ENCODE data around the gene ASF1A. TPM values are rescaled to one million over a fixed set of nuclear protein-coding genes. Genes with fewer than 3 reads are reported as not detected.

ASF1A gene
- total RNA-seq, 1 donor from 2014 or later, result 7.6 TPM

GRCh38 chr6:118871331-118871730, 22.6 kb upstream of the ASF1A start:
- no peak overlapping the region for H3K4me3 ChIP-seq (ENCODE audit: low read depth, low read length)
- TF ChIP-seq, protein P1, sequence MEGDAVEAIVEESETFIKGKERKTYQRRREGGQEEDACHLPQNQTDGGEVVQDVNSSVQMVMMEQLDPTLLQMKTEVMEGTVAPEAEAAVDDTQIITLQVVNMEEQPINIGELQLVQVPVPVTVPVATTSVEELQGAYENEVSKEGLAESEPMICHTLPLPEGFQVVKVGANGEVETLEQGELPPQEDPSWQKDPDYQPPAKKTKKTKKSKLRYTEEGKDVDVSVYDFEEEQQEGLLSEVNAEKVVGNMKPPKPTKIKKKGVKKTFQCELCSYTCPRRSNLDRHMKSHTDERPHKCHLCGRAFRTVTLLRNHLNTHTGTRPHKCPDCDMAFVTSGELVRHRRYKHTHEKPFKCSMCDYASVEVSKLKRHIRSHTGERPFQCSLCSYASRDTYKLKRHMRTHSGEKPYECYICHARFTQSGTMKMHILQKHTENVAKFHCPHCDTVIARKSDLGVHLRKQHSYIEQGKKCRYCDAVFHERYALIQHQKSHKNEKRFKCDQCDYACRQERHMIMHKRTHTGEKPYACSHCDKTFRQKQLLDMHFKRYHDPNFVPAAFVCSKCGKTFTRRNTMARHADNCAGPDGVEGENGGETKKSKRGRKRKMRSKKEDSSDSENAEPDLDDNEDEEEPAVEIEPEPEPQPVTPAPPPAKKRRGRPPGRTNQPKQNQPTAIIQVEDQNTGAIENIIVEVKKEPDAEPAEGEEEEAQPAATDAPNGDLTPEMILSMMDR (conservative IDR thresholded peaks at IDR 0.05; ENCODE audit: low read depth, low read length), result no peak
- DNase-seq (ENCODE audit: low read depth), result no peak

GRCh38 chr6:118872318-118872717, 21.6 kb upstream of the ASF1A start:
- TF ChIP-seq, protein P1 (conservative IDR thresholded peaks at IDR 0.05; ENCODE audit: low read depth, low read length), result no peak
- no peak overlapping the region for H3K4me3 ChIP-seq (ENCODE audit: low read depth, low read length)
- DNase-seq (ENCODE audit: low read depth), result no peak

DNA sequence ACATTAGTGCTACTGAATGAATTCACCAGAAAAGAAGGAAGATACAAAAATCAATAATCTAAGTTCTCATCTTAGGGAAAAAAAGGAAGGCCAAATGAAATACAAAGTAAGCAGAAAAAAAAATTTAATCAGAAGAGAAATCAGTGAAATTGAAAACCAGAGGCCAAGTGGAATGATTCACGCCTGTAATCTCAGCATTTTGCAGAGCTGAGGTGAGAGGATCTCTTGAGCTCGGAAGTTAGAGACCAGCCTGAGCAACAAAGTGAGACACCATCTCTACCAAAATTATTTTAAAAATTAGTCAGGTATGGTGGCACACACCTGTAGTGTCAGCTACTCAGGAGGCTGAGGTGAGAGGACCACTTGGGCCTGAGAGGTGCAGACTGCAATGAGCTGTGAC, 21.2 kb upstream of the ASF1A start:
- no peak for DNase-seq (ENCODE audit: low read depth)
- no peak overlapping the region for H3K4me3 ChIP-seq (ENCODE audit: low read depth, low read length)
- TF ChIP-seq, protein P1 (conservative IDR thresholded peaks at IDR 0.05; ENCODE audit: low read depth, low read length), result no peak

DNA sequence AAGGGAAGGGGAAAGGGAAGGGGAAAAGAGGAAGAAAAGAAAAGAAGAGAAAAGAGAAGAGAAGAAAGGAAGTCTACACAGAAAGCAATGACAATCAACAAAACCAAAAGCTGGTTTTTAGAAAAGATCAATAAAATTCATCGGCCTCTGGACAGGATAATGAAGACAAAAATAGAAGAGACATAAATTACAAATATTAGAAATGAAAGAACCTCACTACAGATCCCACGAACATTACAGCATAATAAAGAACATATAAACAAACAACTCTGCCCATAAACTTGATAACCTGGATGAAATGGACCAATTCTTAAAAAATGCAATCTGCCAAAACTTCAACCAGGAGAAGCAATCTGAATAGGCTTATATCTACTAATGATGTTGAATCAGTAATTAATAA, 20.7 kb upstream of the ASF1A start:
- no peak overlapping the region for H3K4me3 ChIP-seq (ENCODE audit: low read depth, low read length)
- DNase-seq (ENCODE audit: low read depth), result no peak
- TF ChIP-seq, protein P1 (conservative IDR thresholded peaks at IDR 0.05; ENCODE audit: low read depth, low read length), result no peak

GRCh38 chr6:118875672-118876071, 18.3 kb upstream of the ASF1A start:
- TF ChIP-seq, protein P1 (conservative IDR thresholded peaks at IDR 0.05; ENCODE audit: low read depth, low read length), result no peak
- no peak for DNase-seq (ENCODE audit: low read depth)
- H3K4me3 ChIP-seq (ENCODE audit: low read depth, low read length), result no peak overlapping the region

DNA sequence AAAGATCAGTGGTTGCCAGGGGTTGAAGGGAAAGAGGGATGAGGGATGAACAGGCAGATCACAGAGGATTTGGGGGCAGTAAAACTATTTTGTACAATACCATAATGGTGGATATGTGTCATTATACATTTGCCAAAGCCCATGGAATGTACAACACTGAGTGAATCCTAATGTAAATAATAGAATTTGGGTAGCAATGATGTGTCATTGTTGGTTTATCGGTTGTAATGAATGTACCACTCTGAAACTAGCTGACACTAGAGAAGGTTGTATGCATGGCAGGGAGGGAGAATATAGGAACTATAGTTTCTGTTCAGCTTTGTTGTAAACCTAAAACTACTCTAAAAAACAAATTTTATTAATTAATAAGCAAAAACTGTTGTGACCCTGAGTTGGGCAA, 17.8 kb upstream of the ASF1A start:
- TF ChIP-seq, protein P1 (conservative IDR thresholded peaks at IDR 0.05; ENCODE audit: low read depth, low read length), result no peak
- no peak for DNase-seq (ENCODE audit: low read depth)

GRCh38 chr6:118876814-118877213, 17.1 kb upstream of the ASF1A start:
- TF ChIP-seq, protein P1 (conservative IDR thresholded peaks at IDR 0.05; ENCODE audit: low read depth, low read length), result no peak
- no peak overlapping the region for H3K4me3 ChIP-seq (ENCODE audit: low read depth, low read length)
- no peak for DNase-seq (ENCODE audit: low read depth)

More for the DNA sequence above, 17.8 kb upstream of the ASF1A start:
- no peak overlapping the region for H3K4me3 ChIP-seq (ENCODE audit: low read depth, low read length)
